ENCODE data around the gene ABHD6. TPM values are rescaled to one million over a fixed set of nuclear protein-coding genes. Genes with fewer than 3 reads are reported as not detected.

The ABHD6 gene
- total RNA-seq, 1 donor from 2014 or later: 6.1 TPM

DNA sequence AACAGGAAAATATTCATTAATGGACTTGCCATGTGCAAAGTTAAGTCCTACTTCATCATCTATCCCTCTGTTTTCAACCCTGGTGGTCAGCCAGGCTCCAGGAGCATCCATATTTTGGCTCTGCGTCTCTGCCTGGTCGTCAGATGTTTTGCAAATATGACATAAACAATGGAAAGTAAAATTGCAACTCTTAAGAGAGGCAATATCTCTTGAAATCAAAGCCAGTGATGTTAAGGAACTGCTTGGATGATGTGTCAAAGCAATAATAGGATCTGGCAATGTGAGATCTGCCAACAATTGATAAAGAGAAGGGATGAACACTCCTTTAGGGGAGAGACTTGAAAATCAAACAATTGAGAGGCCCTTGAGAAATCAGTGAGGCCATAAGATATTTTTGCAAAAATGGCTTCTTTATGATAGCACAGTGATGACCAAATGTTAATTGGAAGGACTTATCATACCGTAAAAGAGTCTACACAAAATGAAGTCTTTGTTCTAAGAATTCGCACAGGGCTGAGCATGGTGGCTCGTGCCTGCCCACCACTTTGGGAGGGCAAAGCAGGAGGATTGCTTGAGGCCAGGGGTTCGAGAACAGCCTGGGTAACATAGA lies 6.5 kb downstream of the ABHD6 start:
- H3K4me3 Mint-ChIP-seq (ENCODE audit: low read depth): no peak overlapping the region
- no peak overlapping the region for H3K27ac Mint-ChIP-seq
- H3K27me3 Mint-ChIP-seq: peaks cover 7% of the 10 kb centered on the region
- no peaks in the 10 kb centered on the region for H3K9me3 Mint-ChIP-seq (ENCODE audit: low read depth)
- H3K36me3 Mint-ChIP-seq (ENCODE audit: insufficient read depth): no peaks in the 10 kb centered on the region
- no peak for TF ChIP-seq CTCF (IDR thresholded peaks at IDR 0.05; ENCODE audit: unreplicated experiment)
- DNase-seq (ENCODE audit: low spot score, unreplicated experiment): no peak
- peaks cover 3% of the 10 kb centered on the region for H3K4me1 Mint-ChIP-seq (ENCODE audit: low read depth)

- Mint-ChIP-seq H3K36me3 (ENCODE audit: insufficient read depth) (no peaks in the 10 kb centered on the region), H3K4me3 (ENCODE audit: low read depth) (no peak overlapping the region), H3K9me3 (ENCODE audit: low read depth) (no peaks in the 10 kb centered on the region), H3K4me1 (ENCODE audit: low read depth) (peaks cover 15% of the 10 kb centered on the region), H3K27me3 (peaks cover 2% of the 10 kb centered on the region), H3K27ac (no peak overlapping the region)
- no peak for DNase-seq (ENCODE audit: low spot score, unreplicated experiment)
- TF ChIP-seq CTCF (IDR thresholded peaks at IDR 0.05; ENCODE audit: unreplicated experiment): no peak
Measured at GRCh38 chr3:58246148-58247047, 8.8 kb downstream of the ABHD6 start.

- Mint-ChIP-seq H3K9me3 (ENCODE audit: low read depth) (no peaks in the 10 kb centered on the region), H3K27me3 (peaks cover 2% of the 10 kb centered on the region), H3K27ac (no peak overlapping the region), H3K4me3 (ENCODE audit: low read depth) (no peak overlapping the region), H3K4me1 (ENCODE audit: low read depth) (peaks cover 13% of the 10 kb centered on the region), H3K36me3 (ENCODE audit: insufficient read depth) (no peaks in the 10 kb centered on the region)
- TF ChIP-seq CTCF (IDR thresholded peaks at IDR 0.05; ENCODE audit: unreplicated experiment): peak; percentile 44
- no peak for DNase-seq (ENCODE audit: low spot score, unreplicated experiment)
Measured at GRCh38 chr3:58249358-58250092, 11.9 kb downstream of the ABHD6 start.

- H3K36me3 Mint-ChIP-seq (ENCODE audit: insufficient read depth): no peaks in the 10 kb centered on the region
- no peak overlapping the region for H3K4me3 Mint-ChIP-seq (ENCODE audit: low read depth)
- H3K27me3 Mint-ChIP-seq: peaks cover 2% of the 10 kb centered on the region
- TF ChIP-seq CTCF (IDR thresholded peaks at IDR 0.05; ENCODE audit: unreplicated experiment): no peak
- peaks cover 15% of the 10 kb centered on the region for H3K4me1 Mint-ChIP-seq (ENCODE audit: low read depth)
- H3K27ac Mint-ChIP-seq: peak overlapping the region; percentile 0
- no peaks in the 10 kb centered on the region for H3K9me3 Mint-ChIP-seq (ENCODE audit: low read depth)
- DNase-seq (ENCODE audit: low spot score, unreplicated experiment): no peak
Measured at GRCh38 chr3:58250093-58250707, 12.6 kb downstream of the ABHD6 start.

- no peak for DNase-seq (ENCODE audit: low spot score, unreplicated experiment)
- Mint-ChIP-seq H3K27me3 (no peaks in the 10 kb centered on the region), H3K4me1 (ENCODE audit: low read depth) (peaks cover 14% of the 10 kb centered on the region), H3K4me3 (ENCODE audit: low read depth) (no peak overlapping the region), H3K9me3 (ENCODE audit: low read depth) (no peaks in the 10 kb centered on the region), H3K27ac (no peak overlapping the region), H3K36me3 (ENCODE audit: insufficient read depth) (no peaks in the 10 kb centered on the region)
- no peak for TF ChIP-seq CTCF (IDR thresholded peaks at IDR 0.05; ENCODE audit: unreplicated experiment)
Measured at GRCh38 chr3:58251631-58252035, 14.0 kb downstream of the ABHD6 start.

All from progenitor cell of endocrine pancreas (in vitro differentiated cells).